ENCODE data around the gene GATC.

GATC gene

DNA sequence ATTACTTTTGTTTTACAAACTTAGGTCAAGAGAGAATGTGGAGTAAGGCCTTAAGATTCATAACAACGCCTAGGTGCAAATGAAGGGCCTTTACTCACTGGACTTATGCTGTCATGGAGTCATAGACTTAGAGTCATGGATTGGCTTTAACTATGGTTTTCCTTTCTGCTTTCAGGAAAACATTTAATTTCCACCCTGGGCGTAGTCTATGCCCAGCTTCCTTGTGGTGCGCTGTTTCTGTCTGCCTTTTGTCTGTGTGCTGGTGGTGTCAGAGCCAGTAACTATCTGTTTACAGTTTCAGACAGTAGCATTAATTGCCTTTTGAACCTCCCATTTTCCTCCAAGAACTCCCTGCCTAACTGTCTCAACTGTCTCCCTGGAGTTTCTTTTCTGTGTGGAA lies 40.2 kb upstream of the GATC start:
- ChIA-PET POLR2A (no interaction called here), CTCF (no interaction called here)
- no peak for DNase-seq (ENCODE audit: extremely low spot score)
- no peak for TF ChIP-seq NFRKB (IDR thresholded peaks at IDR 0.05)
- TF ChIP-seq LEF1 (IDR thresholded peaks at IDR 0.05; ENCODE audit: borderline replicate concordance), result no peak
- TF ChIP-seq FOXA1 (IDR thresholded peaks at IDR 0.05), result no peak
- no peak for TF ChIP-seq ZNF384 (IDR thresholded peaks at IDR 0.05)
- TF ChIP-seq FOXM1 (IDR thresholded peaks at IDR 0.05; ENCODE audit: borderline replicate concordance), result no peak
- TF ChIP-seq HDGF (IDR thresholded peaks at IDR 0.05; ENCODE audit: borderline replicate concordance), result no peak
- no peak for TF ChIP-seq ARNT (IDR thresholded peaks at IDR 0.05)
- no peak for TF ChIP-seq L3MBTL2 (conservative IDR thresholded peaks at IDR 0.05)
- no peak for TF ChIP-seq FOXK2 (IDR thresholded peaks at IDR 0.05)
- TF ChIP-seq, protein P1, sequence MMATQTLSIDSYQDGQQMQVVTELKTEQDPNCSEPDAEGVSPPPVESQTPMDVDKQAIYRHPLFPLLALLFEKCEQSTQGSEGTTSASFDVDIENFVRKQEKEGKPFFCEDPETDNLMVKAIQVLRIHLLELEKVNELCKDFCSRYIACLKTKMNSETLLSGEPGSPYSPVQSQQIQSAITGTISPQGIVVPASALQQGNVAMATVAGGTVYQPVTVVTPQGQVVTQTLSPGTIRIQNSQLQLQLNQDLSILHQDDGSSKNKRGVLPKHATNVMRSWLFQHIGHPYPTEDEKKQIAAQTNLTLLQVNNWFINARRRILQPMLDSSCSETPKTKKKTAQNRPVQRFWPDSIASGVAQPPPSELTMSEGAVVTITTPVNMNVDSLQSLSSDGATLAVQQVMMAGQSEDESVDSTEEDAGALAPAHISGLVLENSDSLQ (IDR thresholded peaks at IDR 0.05), result no peak
- TF ChIP-seq CTBP1 (IDR thresholded peaks at IDR 0.05; ENCODE audit: borderline replicate concordance), result no peak
- TF ChIP-seq BHLHE40 (IDR thresholded peaks at IDR 0.05; ENCODE audit: borderline replicate concordance), result no peak

DNA sequence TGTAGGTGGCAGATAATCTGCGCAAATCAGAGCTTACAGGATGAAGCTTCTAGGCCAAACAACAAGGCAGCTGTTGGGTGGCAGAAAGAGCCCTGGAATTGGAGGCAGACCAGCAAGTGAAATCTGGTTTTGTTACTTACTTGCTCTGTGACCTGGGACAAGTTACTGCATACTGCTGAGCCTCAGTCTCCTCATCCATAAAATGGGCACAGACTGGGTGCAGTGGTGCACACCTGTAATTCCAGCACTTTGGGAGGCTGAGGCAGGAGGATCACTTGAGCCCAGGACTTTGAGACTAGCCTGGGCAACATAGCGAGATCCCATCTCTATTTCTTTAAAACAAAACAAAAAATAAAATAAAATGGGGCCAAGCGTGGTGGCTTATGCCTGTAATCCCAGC lies 39.7 kb upstream of the GATC start:
- ChIA-PET CTCF (no interaction called here), POLR2A (no interaction called here)
- TF ChIP-seq CTBP1 (IDR thresholded peaks at IDR 0.05; ENCODE audit: borderline replicate concordance), result no peak
- TF ChIP-seq SUZ12 (IDR thresholded peaks at IDR 0.05), result no peak
- TF ChIP-seq FOXA1 (IDR thresholded peaks at IDR 0.05), result no peak
- TF ChIP-seq, protein P1 (IDR thresholded peaks at IDR 0.05), result no peak
- DNase-seq (ENCODE audit: extremely low spot score), result no peak

DNA sequence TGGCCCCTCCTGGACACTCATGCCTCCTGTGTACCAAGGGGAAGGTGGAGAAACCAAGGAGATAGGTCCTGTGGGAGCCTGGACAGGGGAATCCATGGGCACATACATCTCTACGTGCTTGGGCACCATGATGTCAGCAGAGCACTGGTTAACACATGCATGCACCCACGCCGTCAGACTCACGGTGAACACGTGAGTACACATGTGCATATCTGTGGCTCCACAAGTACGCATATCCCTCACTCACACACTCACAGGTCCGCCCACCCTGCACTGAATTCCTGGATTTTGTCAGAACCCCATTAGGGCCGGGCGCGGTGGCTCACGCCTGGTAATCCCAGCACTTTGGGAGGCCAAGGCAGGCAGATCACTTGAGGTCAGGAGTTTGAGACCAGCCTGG lies 37.5 kb upstream of the GATC start:
- TF ChIP-seq LEF1 (IDR thresholded peaks at IDR 0.05; ENCODE audit: borderline replicate concordance) (no peak), BHLHE40 (IDR thresholded peaks at IDR 0.05; ENCODE audit: borderline replicate concordance) (no peak), SUZ12 (IDR thresholded peaks at IDR 0.05) (no peak), NFRKB (IDR thresholded peaks at IDR 0.05) (no peak), ELF4 (IDR thresholded peaks at IDR 0.05) (no peak), FOXM1 (IDR thresholded peaks at IDR 0.05; ENCODE audit: borderline replicate concordance) (no peak), FOXA1 (IDR thresholded peaks at IDR 0.05) (no peak), CTBP1 (IDR thresholded peaks at IDR 0.05; ENCODE audit: borderline replicate concordance) (no peak), ZNF384 (IDR thresholded peaks at IDR 0.05) (no peak), L3MBTL2 (conservative IDR thresholded peaks at IDR 0.05) (no peak), ARNT (IDR thresholded peaks at IDR 0.05) (no peak), SP1 (IDR thresholded peaks at IDR 0.05) (no peak), TARDBP (IDR thresholded peaks at IDR 0.05) (no peak), HDGF (IDR thresholded peaks at IDR 0.05; ENCODE audit: borderline replicate concordance) (no peak), FOXK2 (IDR thresholded peaks at IDR 0.05) (no peak)
- TF ChIP-seq, protein P1 (IDR thresholded peaks at IDR 0.05), result no peak
- POLR2A ChIA-PET, result no interaction called here
- CTCF ChIA-PET, result interaction anchor here (1.2 kb wide), 1 partner anchor 21 kb away, joined by 6 read pairs; no protein-coding TSS in a partner anchor
- no peak for DNase-seq (ENCODE audit: extremely low spot score)

DNA sequence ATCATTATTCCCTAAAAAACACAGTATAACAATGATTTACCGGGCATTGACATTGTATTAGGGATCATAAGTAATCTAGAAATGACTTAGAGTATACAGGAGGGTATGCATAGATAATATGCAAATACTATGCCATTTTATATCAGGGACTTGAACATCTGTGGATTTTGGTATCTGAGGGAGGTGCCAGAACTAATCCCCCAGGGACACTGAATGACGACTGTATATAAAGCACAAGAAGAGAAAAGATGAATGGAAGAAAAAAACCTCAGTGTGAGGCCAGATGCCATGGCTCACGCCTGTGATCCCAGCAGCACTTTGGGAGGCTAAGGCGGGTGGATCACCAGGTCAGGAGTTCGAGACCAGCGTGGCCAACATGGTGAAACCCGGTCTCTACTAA lies 33.8 kb upstream of the GATC start:
- ChIA-PET CTCF (no interaction called here), POLR2A (no interaction called here)
- no peak for DNase-seq (ENCODE audit: extremely low spot score)
- no peak for TF ChIP-seq L3MBTL2 (conservative IDR thresholded peaks at IDR 0.05)
- no peak for TF ChIP-seq LEF1 (IDR thresholded peaks at IDR 0.05; ENCODE audit: borderline replicate concordance)
- TF ChIP-seq TARDBP (IDR thresholded peaks at IDR 0.05), result no peak
- no peak for TF ChIP-seq HDGF (IDR thresholded peaks at IDR 0.05; ENCODE audit: borderline replicate concordance)
- TF ChIP-seq CTBP1 (IDR thresholded peaks at IDR 0.05; ENCODE audit: borderline replicate concordance), result no peak
- no peak for TF ChIP-seq ZNF384 (IDR thresholded peaks at IDR 0.05)
- TF ChIP-seq FOXA1 (IDR thresholded peaks at IDR 0.05), result no peak
- no peak for TF ChIP-seq ARNT (IDR thresholded peaks at IDR 0.05)
- TF ChIP-seq FOXM1 (IDR thresholded peaks at IDR 0.05; ENCODE audit: borderline replicate concordance), result no peak
- TF ChIP-seq FOXK2 (IDR thresholded peaks at IDR 0.05), result no peak

DNA sequence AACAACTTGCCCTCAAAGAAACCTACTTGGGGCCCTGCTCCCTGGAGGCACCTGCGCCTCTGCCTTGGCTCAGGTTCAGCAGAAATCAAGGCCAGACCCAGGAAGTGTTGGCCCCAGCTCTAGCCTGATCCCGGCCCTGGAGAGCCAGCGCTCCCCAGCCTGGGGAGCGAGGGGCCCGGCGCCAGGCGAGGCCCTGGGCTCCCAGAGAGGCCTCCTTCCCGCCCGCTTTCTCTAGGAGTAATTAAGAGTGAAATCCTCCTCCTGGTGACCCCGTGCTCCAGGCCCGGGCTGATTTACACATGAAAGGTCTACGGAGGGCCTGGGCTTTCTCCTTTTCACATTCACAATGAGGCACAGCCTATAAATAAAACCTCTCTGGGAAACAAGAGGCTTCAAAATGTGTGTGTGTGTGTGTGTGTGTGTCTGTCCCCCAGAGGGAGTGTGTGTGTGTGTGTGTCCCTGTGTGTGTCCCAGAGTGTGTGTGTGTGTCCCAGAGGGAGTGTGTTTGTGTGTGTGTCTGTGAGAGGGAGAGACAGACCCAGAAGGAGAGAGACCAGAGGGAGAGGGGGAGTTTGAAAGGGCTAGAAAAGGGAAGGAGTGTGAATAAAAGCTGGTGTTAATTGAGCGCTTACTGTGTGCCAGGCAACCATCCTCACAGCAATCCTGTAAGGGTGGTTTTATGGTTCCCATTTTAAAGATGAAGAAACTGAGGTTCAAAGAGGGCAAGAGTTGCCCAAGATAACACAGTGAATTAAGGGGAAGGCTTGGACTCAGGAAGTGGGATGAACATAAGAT lies 32.1 kb upstream of the GATC start:
- no peak for DNase-seq (ENCODE audit: extremely low spot score)
- peak; percentile 56; the same call in 1 of the 2 replicates for TF ChIP-seq L3MBTL2 (conservative IDR thresholded peaks at IDR 0.05)
- TF ChIP-seq BHLHE40 (IDR thresholded peaks at IDR 0.05; ENCODE audit: borderline replicate concordance), result no peak
- ChIA-PET CTCF (interaction anchor here (1.0 kb wide), 1 partner anchor 47 kb away, joined by 3 read pairs; no protein-coding TSS in a partner anchor), POLR2A (no interaction called here)

DNA sequence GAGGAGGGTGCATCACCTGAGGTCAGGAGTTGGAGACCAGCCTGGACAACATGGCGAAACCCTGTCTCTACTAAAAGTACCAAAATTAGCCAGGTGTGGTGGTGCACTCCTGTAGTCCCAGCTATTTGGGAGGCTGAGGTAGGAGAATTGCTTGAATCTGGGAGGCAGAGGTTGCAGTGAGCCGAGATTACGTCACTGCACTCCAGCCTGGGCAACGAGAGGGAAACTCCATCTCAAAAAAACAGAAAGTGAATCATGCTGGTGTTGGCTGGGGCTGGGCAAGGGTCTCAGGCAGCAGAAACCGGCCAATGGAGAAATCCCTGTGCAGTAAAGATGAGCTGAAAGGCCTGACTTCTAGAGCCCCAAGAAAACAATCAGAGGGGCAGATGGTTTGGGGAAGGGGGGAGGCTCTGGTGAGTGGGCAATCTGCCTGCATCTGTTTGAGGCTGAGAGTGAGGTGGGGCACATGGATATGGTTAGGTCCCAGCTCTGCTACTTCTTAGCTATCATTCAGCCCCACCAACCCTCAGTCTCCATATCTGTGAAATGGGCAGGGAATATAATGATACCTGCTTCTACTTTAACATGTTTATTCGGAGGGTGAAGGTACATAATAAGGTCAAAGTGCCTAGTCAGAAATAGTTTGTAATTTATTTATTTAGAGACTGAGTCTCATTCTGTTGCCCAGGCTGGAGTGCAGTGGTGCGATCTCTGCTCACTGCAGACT lies 29.6 kb upstream of the GATC start:
- TF ChIP-seq FOXA1 (IDR thresholded peaks at IDR 0.05) (no peak), ARNT (IDR thresholded peaks at IDR 0.05) (no peak), SP1 (IDR thresholded peaks at IDR 0.05) (no peak), FOXM1 (IDR thresholded peaks at IDR 0.05; ENCODE audit: borderline replicate concordance) (no peak), FOXK2 (IDR thresholded peaks at IDR 0.05) (no peak)
- TF ChIP-seq, protein P1 (IDR thresholded peaks at IDR 0.05), result no peak
- DNase-seq (ENCODE audit: extremely low spot score), result no peak
- CTCF ChIA-PET, result interaction anchor here (0.8 kb wide), 1 partner anchor 50 kb away, joined by 4 read pairs; no protein-coding TSS in a partner anchor
- POLR2A ChIA-PET, result no interaction called here
